GM13977 (cell line): Measurements from ENCODE around the gene PACSIN2.

Source experiments
- DNase-seq: peaks from one replicate; pipeline ENCODE4 v3.0.0; 2012; ENCODE audit warnings: low spot score
- in situ Hi-C: fragments of 300-500 bp; cut with MboI; formaldehyde crosslinking; loops from one replicate; pipeline ENCODE4 v1.12.0; 2022; ENCODE audit warnings: low sequenced_read_pairs, low pct_unique_long_range_greater_than_20kb, mixed read lengths, inconsistent platforms; ENCODE audit not compliant: unreplicated experiment
- TF ChIP-seq, protein P1 (sequence below): IDR thresholded peaks from 2 replicates; pipeline ENCODE4 v1.5.1; 2012; ENCODE audit warnings: mild to moderate bottlenecking, control low read depth; ENCODE audit not compliant: insufficient read depth; ENCODE audit errors: extremely low read depth, missing control alignments

Gene PACSIN2

DNA sequence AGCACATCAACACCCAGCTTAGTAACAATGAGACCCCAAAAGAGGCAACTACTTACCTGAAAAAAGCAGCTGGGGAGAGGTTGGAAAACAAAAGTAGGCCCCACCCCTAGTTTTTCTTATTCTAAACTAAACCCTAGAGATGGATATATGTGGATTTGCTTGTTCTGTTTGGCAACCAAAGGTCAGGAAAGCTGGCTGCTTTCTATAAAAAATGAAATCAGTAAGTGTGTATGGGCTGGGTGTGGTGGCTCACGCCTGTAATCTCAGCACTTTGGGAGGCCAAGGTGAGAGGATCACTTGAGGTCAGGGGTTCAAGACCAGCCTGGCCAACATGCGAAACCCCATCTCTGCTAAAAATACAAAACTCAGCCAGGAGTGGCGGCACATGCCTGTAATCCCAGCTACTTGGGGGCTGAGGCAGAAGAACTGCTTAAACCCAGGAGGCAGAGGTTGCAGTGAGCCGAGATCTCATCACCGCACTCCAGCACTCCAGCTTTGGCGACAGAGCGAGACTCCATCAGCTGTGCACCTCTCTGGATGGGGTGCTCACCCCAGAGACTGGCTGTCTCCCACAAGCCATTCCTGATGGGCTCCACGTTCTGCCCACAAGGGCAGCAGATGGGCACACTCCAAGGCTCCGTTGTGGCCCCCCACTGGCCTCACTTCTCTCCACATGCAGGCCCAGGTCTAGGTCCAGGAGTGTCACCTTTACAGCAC is 30.0 kb downstream of the PACSIN2 start:
- DNase-seq: no peak
- in situ Hi-C loops: no loop called here
- TF ChIP-seq, protein P1, sequence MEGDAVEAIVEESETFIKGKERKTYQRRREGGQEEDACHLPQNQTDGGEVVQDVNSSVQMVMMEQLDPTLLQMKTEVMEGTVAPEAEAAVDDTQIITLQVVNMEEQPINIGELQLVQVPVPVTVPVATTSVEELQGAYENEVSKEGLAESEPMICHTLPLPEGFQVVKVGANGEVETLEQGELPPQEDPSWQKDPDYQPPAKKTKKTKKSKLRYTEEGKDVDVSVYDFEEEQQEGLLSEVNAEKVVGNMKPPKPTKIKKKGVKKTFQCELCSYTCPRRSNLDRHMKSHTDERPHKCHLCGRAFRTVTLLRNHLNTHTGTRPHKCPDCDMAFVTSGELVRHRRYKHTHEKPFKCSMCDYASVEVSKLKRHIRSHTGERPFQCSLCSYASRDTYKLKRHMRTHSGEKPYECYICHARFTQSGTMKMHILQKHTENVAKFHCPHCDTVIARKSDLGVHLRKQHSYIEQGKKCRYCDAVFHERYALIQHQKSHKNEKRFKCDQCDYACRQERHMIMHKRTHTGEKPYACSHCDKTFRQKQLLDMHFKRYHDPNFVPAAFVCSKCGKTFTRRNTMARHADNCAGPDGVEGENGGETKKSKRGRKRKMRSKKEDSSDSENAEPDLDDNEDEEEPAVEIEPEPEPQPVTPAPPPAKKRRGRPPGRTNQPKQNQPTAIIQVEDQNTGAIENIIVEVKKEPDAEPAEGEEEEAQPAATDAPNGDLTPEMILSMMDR: no peak

DNA sequence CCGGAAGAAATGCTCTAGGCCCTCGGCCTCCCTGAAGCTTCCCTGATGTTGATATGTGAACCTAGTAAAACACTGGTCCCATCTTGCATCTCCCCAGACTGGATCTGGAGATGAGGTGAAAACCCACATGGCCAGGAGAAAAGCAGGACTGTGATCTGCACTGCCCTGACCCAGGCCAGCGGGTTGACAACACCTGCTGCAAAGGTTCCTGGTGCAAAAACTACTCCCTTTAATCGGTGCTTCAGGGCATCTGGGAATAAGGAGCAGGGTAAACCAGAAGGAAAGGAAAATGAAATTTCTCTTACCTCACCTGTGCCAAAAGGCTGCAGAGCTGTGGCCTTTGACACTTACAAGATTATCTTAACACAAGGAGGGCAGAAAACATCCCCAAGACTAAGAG is 30.6 kb downstream of the PACSIN2 start:
- no peak for DNase-seq
- TF ChIP-seq, protein P1: no peak
- in situ Hi-C loops: no loop called here

DNA sequence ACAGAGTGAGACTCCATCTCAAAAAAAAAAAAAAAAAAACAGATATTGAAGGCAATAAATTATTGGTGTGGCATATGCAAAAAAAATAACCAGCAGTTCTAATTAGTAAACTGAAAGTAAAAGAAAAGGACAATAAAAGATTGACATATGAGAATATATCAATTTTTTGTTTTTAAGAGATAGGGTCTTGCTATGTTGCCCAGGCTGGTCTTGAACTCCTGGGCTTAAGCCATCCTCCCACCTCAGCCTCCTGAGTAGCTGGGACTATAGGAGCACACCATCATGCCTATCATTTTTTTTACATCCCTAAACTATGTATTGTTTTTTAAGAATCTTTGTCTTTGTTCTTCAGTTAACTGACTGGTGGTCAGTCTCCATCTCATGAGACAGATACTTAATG is 31.5 kb downstream of the PACSIN2 start:
- in situ Hi-C loops: no loop called here
- DNase-seq: no peak

DNA sequence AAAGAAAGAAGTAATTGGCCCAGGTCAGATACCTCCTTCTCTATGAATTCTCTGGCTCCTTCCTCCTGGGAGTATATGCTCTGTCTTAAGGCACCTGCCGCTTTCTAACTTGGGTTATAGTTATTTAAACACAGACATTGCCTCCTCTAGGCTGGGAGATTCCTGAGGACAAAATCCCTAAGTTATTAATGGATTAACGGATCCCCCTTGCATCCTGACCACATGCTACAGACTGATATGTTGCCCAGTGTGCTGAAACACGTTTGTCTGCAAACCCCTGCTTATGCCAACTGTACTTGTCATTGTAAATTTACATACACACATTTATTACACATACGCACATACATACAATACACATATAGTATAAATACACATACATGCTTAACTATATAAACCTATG is 35.3 kb downstream of the PACSIN2 start:
- in situ Hi-C loops: no loop called here
- DNase-seq: no peak
- TF ChIP-seq, protein P1: no peak

More for the DNA sequence above, 31.5 kb downstream of the PACSIN2 start:
- TF ChIP-seq, protein P1: no peak

DNA sequence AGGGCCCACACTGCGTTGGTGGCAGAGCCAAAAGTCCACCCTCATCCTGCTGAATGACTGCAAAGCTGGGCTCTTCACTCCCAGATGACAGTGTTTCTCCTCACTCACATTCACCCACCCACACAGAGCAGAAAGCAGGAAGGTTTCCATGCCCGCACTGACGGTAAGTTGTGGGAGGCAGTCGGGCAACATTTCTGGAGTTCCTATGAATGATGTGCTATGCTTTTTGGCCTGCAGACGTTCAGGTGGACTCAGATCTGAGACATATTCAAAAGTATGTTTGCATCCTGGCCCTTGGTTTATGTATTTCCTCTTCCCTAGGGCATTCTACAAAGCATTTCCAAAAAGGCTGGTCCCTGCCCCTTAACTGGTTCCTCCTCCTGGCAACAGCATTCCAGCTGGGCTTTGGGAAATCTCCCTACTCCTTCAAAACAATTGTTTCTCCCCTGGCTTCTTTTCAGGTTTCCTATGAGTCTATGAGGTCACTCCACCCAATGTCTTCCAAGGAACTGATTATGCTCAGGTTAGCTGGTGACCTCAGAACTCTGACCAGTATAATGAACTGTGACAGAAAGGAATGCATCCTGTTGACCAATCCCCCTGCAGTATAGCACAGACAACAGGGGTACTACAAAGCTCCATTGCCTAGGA is 36.4 kb downstream of the PACSIN2 start:
- DNase-seq: no peak
- in situ Hi-C loops: no loop called here
- TF ChIP-seq, protein P1: no peak

- no peak for DNase-seq
- in situ Hi-C loops: no loop called here
Observed at GRCh38 chr22:42977569-42977968, 37.4 kb downstream of the PACSIN2 start.

More at GRCh38 chr22:42977569-42977968, 37.4 kb downstream of the PACSIN2 start:
- TF ChIP-seq, protein P1: no peak
